GM18868 (cell line): ENCODE results near the gene PLP1.
"Not testable (repeated sequence)": the region's sequence is repeated elsewhere in the genome, so short reads cannot be mapped to it uniquely, and the experiment has no call there.

Experiments
- ATAC-seq: cut with Tn5 transposase; IDR thresholded peaks from one replicate; pipeline ENCODE4 v1.9.1; 2021; ENCODE audit warnings: mild to moderate bottlenecking, moderate library complexity; ENCODE audit not compliant: unreplicated experiment

PLP1 gene, protein sequence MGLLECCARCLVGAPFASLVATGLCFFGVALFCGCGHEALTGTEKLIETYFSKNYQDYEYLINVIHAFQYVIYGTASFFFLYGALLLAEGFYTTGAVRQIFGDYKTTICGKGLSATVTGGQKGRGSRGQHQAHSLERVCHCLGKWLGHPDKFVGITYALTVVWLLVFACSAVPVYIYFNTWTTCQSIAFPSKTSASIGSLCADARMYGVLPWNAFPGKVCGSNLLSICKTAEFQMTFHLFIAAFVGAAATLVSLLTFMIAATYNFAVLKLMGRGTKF

DNA sequence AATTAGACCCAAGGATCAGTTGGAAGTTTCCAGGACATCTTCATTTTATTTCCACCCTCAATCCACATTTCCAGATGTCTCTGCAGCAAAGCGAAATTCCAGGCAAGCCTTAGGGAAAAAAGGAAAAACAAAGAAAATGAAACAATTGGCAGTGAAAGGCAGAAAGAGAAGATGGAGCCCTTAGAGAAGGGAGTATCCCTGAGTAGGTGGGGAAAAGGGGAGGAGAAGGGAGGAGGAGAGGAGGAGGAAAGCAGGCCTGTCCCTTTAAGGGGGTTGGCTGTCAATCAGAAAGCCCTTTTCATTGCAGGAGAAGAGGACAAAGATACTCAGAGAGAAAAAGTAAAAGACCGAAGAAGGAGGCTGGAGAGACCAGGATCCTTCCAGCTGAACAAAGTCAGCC is at the start of gene PLP1:
PLP1 (plus strand) TSS at position 295 of the 400 bp plus-strand sequence. CDS start 156 bp downstream, outside the sequence.
- ATAC-seq: no peak

DNA sequence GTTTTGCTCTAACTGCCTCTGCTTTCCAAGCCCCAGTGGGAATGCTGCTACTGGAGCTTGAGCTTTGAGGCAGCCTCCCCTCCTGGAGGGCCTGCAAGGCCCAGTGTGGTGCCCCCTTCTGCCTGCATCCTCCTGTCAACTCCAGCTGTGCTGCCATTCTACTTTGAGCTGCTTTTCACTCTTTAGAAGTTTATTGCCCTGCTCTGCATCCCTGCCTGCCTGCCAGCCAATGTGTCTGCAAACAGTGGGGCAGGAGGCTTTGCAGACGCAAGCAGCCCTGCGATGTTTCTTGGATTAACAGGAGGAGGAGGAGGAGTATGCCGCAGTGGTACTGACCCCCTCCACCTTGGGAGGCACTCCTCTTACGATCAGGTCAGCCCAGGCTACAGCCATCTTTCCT is 49.5 kb upstream of the PLP1 start:
- no peak for ATAC-seq

DNA sequence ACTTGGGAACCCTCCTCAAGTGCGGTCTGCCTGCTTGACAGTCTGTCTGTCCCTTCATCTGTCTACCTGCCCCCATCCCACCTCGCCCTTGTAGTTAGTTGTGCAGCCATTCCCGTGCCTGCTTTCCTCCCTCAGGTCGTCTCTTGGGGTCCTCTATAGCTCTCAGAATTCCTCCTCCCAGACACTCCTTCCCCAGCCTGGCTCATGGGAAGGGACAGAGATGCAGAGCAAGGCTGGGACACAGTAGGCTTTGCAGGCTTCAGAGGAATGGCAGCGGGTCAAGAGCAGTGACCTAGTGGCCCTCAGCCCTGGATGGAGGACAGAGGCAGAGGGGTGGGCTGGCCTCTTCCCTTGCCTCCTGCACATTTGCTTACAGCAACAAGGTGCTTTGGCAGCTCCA is 47.6 kb upstream of the PLP1 start:
- ATAC-seq: no peak

DNA sequence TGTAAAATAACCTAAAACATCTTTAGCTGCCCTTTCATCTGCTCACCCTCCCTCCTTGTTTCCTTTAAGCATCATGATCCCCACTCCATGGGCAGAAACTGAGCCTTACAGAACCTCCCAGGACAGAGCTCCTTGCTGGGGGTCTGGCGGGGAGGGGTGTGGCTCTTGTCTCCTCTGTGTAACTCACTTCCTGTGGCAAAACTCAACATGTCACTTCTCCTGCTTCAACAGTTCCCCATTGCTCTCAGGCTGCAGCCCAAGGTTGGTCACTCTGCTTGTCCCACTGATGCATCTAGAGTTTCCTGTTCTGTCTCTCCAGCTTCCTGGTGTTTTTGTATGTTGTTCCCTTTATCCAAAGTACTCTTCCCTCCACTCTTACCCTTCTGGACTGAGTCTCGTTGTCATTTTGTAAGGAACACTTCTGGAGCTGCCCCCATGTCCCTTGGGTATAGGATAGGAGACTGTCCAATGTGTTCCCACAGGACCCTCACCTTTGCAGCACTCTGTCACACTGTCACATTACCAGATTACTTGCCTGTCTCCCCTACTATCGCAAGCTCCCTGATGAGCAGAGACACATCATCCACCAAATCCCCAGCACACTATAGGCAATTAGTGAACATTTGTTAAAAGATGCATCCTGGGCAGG is 46.4 kb upstream of the PLP1 start:
- no peak for ATAC-seq

DNA sequence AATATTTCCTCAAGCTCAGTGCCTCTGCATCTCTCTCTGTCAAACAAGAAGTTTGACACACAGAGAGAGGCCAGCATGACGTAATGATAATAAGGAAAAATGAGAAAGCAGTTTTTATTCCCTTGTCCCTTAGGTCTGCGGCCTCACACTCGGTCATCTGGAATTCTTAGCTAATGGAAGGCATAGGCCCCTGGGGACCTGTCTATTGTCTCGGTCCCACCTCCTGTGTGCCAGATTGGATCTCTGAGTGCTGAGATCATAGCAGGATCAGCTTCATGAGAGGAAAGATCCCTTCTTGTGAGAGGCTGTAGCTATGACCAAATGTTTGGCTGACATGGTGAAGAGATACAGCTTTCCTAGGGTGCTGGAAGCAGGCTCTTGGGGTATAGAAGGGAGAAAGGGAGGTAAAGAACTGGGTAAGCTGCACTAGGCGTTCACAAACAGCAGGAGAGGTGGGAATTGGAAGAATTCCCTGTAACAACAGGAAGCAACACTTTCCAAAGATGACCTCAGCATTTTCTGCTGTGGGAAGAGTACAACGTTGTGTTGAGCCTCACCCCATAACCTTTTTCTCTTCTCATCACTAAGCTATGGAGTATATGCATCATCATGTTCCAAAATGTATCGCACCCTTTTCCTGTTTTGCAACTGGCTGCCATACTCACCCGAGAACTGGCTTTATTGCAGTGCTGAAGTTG is 45.7 kb upstream of the PLP1 start:
- ATAC-seq: no peak

DNA sequence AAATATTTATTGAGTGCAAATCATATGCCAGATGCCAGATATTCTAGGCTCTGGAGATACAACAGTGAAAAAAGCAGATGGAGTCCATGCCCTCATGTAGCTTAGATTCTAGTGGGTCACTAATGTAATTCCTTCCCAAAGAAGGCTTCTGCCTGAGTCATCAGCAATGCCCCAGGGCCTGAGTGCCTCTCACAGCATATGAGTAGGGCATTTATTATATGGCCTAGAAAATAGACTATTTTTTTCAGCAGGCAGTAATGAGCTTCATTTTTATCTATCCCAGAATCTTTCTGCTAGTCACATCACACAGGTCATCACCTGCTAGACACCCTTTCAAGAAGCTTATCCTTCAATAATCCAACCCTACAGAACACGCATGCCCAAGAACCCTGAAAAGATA is 43.6 kb upstream of the PLP1 start:
- ATAC-seq: no peak

GRCh38 chrX:103734125-103734760 is 42.4 kb upstream of the PLP1 start:
- ATAC-seq: no peak

DNA sequence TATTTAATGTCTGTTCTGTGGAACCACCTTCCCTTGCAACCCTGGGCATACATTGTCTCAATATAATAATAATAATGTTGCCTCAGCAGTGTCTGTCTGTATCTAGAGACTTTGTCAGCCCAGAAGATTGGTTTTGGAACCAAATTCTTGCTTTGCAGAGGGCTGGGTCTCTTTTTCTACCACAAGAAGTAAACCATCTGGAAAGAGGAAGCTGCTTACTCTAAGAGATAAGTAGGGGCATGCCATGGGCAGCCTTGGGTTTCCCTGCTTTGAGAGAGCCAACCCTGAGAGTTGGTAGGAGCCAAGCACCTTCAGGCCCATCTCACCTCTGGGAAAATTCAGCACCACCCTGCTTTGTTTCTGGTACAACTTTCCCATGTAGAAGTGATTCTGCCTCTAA is 38.9 kb upstream of the PLP1 start:
- ATAC-seq: no peak

DNA sequence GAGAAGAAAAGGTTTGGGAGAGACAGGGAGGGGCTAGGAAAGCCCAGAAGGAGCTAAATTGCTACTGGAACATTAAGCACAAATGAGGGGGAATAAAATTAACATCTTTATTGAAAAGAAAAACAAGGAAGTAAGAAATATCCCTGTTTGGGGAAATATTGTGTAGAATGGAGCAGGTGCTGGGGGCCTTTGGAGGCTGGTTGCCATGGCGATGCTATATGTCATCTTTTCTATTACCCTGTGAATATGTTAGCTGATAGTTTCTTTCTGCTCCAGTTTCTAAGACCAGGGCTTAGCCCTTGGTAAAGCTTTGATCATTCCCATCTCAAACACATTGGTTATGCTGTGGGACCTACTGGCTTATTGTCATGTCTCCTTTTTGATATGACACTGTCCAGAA is 37.2 kb upstream of the PLP1 start:
- ATAC-seq: no peak

- no peak for ATAC-seq
Observed at GRCh38 chrX:103741879-103742278, 34.8 kb upstream of the PLP1 start.

- ATAC-seq: no peak
Observed at GRCh38 chrX:103742339-103742738, 34.3 kb upstream of the PLP1 start.

DNA sequence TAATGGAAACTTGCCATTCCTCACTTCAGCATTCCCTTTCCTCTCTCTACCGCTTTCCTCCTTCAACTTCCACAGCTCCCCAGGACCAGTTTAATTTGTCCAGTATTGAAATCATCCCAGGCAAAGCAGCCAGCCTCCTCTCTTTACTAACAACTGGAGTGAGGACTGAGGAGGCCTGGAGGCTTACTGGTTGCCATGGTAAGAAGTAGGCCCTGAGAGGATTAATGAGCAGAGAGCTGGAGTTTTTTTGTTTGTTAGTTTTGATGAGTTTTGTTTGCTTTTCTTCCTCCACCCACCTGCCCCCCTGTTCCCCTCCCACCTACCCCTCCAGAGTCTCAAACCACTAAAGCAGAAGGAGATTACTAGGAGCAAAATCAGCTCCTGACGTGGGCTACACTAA is 29.5 kb upstream of the PLP1 start:
- no peak for ATAC-seq

- no peak for ATAC-seq
Observed at GRCh38 chrX:103754401-103754800, 22.2 kb upstream of the PLP1 start.

DNA sequence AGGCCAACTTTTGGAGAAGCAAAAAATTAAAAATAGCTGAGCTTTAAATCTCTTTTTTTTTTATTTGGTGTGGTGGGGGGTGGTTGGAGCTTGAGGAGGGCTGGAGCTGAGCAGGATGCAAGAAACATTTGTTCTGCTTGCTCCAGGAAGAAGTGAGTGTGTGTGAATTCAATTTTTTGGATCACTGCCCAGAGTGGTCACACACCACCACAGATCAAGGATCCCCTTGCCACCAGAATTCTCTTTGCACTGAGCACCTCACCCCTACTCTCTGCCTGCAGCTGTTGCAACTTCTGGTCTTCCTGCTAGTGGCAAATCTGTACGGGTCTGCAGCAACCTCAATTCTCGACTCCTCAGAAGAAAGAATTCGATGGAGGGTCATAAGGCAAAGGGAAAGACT is 19.9 kb upstream of the PLP1 start:
- no peak for ATAC-seq

- no peak for ATAC-seq
Observed at GRCh38 chrX:103758555-103758954, 18.1 kb upstream of the PLP1 start.

DNA sequence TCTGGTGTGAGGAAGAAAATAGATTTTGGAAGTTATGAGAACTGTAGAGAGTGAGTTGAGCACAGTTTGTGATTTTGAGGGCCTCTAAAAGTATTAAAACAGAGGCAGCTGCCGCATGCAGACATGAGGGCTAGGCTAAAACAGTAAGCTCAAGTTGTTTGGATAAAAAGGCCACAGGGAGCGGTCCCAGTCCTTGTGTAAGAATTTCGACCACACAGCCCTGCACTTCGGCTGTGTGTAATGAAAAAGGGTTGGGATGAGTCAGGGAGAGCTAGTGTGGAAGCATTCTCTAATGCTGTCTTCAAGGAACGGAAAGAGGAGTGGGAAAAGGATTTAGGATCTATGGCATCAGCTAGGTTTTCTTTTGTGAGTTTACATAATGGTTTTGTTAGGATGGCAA is 13.1 kb upstream of the PLP1 start:
- ATAC-seq: not testable (repeated sequence)

GRCh38 chrX:103766813-103767555 is 9.7 kb upstream of the PLP1 start:
- not testable (repeated sequence) for ATAC-seq

DNA sequence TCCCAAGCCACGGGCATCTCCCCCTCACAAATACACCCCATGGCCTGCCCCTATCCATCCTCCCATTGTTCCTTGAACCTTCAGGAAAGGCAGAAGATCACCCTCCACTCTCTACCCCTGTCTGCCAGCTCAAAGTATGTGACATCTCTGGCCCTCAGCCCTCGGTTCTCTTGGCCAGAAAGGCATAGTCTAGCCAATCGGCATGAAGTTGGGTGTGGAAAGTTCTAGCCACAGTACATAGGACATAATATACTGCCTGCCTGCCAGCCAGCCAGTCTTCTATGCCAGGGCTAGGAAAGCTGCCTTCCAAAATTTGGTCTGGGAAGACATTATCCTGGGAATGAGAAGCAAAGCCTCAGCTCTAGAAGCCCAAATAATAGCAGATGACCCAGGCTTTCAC is 3.2 kb upstream of the PLP1 start:
- no peak for ATAC-seq

GRCh38 chrX:103774070-103774642 is 2.5 kb upstream of the PLP1 start:
- ATAC-seq: no peak

DNA sequence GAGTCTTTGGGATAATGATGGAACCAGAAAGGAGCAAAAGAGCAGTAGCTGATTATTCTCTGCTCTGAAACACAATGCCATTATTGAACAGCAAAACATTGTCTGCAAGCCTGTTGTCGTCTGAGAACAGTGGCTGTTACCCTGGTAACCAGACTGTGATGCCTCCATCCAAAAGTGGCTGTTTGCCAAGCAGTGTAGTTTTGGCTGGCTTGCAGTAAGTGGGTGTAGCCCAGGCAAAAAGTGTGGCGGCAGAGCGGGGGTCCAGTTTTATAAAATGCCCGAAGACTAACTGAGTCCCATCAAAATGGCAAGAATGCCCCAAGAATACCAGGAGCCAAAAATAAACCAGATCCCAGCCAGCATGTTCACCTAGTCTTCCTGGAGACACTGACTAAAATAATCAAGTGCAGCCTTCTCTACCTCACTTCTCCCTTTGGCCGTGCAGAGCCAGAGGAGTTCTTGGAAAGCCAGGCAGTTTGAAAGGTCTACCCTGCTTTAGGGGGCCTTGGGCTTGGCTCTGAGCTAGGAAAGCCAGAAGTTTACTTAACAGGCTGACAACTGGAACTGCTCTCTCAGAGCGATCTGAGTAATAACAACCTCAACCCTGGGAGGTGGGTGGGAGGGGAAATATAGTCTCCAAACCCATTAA is 2.6 kb downstream of the PLP1 start:
- ATAC-seq: no peak
